Stimulated activated CD8-positive, alpha-beta memory T cell treated with anti-CD3 and anti-CD28 coated beads, Interleukin-7, amount 100 ng/mL, for 24 hours (primary cell): Measurements from ENCODE around the gene WDR87.
A peak's percentile ranks its signal among the peaks of the same experiment; 100 is the strongest.
"Not testable (repeated sequence)": the region's sequence is repeated elsewhere in the genome, so short reads cannot be mapped to it uniquely, and the experiment has no call there.

Source experiments
- DNase-seq: peaks from one replicate; pipeline ENCODE4 v3.0.0-alpha.2; 2020; ENCODE audit warnings: low read depth

Gene WDR87

GRCh38 chr19:37930416-37930815 is 24.0 kb upstream of the WDR87 start:
- no peak for DNase-seq

GRCh38 chr19:37929355-37929923 is 23.0 kb upstream of the WDR87 start:
- no peak for DNase-seq

GRCh38 chr19:37928527-37929286 is 22.3 kb upstream of the WDR87 start:
- DNase-seq: no peak

- no peak for DNase-seq
These were observed 20.3 kb upstream of the WDR87 start for GRCh38 chr19:37926711-37927110.

GRCh38 chr19:37926255-37926654 is 19.9 kb upstream of the WDR87 start:
- DNase-seq: no peak

- DNase-seq: no peak
These were observed 18.8 kb upstream of the WDR87 start for GRCh38 chr19:37925212-37925611.

GRCh38 chr19:37924573-37924972 is 18.2 kb upstream of the WDR87 start:
- DNase-seq: not testable (repeated sequence)

- no peak for DNase-seq
These were observed 14.4 kb upstream of the WDR87 start for GRCh38 chr19:37920591-37921450.

- DNase-seq: no peak
These were observed 8.5 kb upstream of the WDR87 start for GRCh38 chr19:37914908-37915307.

GRCh38 chr19:37909661-37910199 is 3.3 kb upstream of the WDR87 start:
- no peak for DNase-seq

GRCh38 chr19:37907735-37908455 is 1.5 kb upstream of the WDR87 start:
- no peak for DNase-seq

- DNase-seq: peak; percentile 82
These were observed 708 bp upstream of the WDR87 start, which contains the start of gene SIPA1L3 for GRCh38 chr19:37906869-37907734. SIPA1L3 (plus strand) TSS chr19:37907208; CDS start chr19:38081566, 174,358 bp downstream.

- DNase-seq: no peak
These were observed 3.3 kb downstream of the WDR87 start for GRCh38 chr19:37903096-37903495.

GRCh38 chr19:37902668-37903067 is 3.7 kb downstream of the WDR87 start:
- DNase-seq: peak; percentile 59

- no peak for DNase-seq
These were observed 6.4 kb downstream of the WDR87 start for GRCh38 chr19:37899966-37900365.

- DNase-seq: no peak
These were observed 6.9 kb downstream of the WDR87 start for GRCh38 chr19:37899453-37899852.

- DNase-seq: no peak
These were observed 10.2 kb downstream of the WDR87 start for GRCh38 chr19:37896180-37896579.

- no peak for DNase-seq
These were observed 12.4 kb downstream of the WDR87 start for GRCh38 chr19:37893845-37894575.

- no peak for DNase-seq
These were observed 19.8 kb downstream of the WDR87 start for GRCh38 chr19:37886571-37886970.

GRCh38 chr19:37885392-37885791 is 21.0 kb downstream of the WDR87 start:
- no peak for DNase-seq
